ENCODE results near the gene MAML2. TPM values are rescaled to one million over a fixed set of nuclear protein-coding genes. Genes with fewer than 3 reads are reported as not detected.

Gene MAML2
- total and polyA plus RNA-seq, 2 of the 8 experiments (the other 6 are each of a cell fraction or from before 2014, with no cell fraction given), result 3.8 to 6.6 TPM

DNA sequence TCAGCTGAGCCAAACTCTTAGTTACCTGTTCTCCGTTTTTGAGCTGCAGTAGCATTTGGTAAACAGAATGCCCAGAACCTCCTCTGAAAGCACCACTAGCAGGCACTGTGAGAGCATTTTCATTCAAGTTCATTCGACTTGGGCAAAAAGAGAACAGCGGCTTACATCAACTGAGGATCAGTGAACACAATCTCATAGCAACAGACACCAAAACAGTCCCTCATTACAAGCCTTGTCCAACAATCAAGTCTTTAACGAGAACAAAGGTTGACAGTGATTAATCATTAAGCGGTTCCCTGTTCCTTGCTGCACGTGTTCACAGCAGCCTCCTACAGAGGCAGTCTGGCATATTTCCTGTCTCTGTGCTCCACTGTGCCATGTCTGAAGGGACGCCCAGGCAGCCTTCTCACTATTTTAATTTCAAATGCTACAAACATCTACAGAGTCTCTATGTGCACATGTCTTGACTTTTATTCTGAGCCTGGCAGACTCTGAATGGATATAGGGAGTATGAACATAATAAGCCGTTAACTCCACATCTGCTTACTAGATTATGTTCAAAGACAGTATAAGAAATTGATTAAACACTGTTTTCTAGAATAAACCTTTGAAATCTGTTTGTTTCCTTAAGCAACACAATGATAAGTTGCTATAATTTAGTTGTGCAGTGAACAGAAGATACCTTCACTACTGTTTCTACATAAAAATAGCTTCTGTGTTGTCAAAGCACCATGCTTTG is 330.7 kb downstream of the MAML2 start:
- Histone ChIP-seq H3K23me2 (ENCODE audit: low read depth, low read length) (no peaks in the 10 kb centered on the region), H3K14ac (ENCODE audit: insufficient read length) (no peak overlapping the region), H2BK12ac (ENCODE audit: low read depth, low read length) (peak overlapping the region; percentile 69), H3K18ac (ENCODE audit: extremely low read depth, low read length) (no peak overlapping the region), H3K56ac (replicated peaks; ENCODE audit: insufficient read length, low read depth, low read length) (no peak overlapping the region), H2BK20ac (ENCODE audit: low read length) (no peak overlapping the region; the same call in 1 of the 2 replicates), H2BK5ac (ENCODE audit: low read depth, low read length) (no peak overlapping the region), H3K27ac (ENCODE audit: low read depth, low read length) (no peak overlapping the region), H3K36me3 (ENCODE audit: control insufficient read depth in 2 of 4, insufficient read depth in 4 of 4, low read length in 3 of 4) (no peaks in the 10 kb centered on the region; a peak in 1 of 8 replicates), H4K20me1 (replicated peaks in 1 of 2; ENCODE audit: control insufficient read depth in 1 of 2, insufficient read depth in 2 of 2, low read length in 2 of 2) (no peaks in the 10 kb centered on the region), H3K4me2 (ENCODE audit: insufficient read depth in 1 of 2, low read depth in 2 of 2, low read length in 2 of 2) (no peak overlapping the region), H3K4ac (replicated peaks; ENCODE audit: insufficient read length, low read depth, low read length) (no peak overlapping the region), H4K5ac (ENCODE audit: insufficient read length, low read depth, low read length) (no peak overlapping the region), H3K79me2 (ENCODE audit: control insufficient read depth in 1 of 2, insufficient read depth in 2 of 2, low read length in 2 of 2) (no peaks in the 10 kb centered on the region), H4K91ac (replicated peaks; ENCODE audit: insufficient read length, low read length) (no peak overlapping the region), H3K9ac (replicated peaks in 1 of 4; ENCODE audit: extremely low read depth in 1 of 4, low read depth in 3 of 4, low read length in 3 of 4) (no peak overlapping the region), H4K8ac (ENCODE audit: extremely low read depth, insufficient read depth, low read length) (no peak overlapping the region), H3K9me3 (ENCODE audit: insufficient read depth in 2 of 2, low read depth in 1 of 2, low read length in 1 of 2) (no peaks in the 10 kb centered on the region), H3K4me3 (ENCODE audit: extremely low read depth in 1 of 4, insufficient read depth in 2 of 4, low read depth in 3 of 4, low read length in 4 of 4) (no peak overlapping the region), H2AK5ac (ENCODE audit: low read depth, low read length) (no peak overlapping the region), H2BK120ac (replicated peaks; ENCODE audit: low read depth, low read length) (no peak overlapping the region), H3K23ac (ENCODE audit: insufficient read length) (no peak overlapping the region), H2BK15ac (ENCODE audit: low read length) (0 out of 2 replicates have a peak overlapping the region, but pooled peaks have one; percentile 19), H3K27me3 (replicated peaks in 1 of 4; ENCODE audit: control insufficient read depth in 3 of 4, extremely low read depth in 1 of 4, insufficient read depth in 3 of 4, low read length in 3 of 4) (no peaks in the 10 kb centered on the region), H3K79me1 (ENCODE audit: low read depth, low read length) (no peaks in the 10 kb centered on the region), H3K4me1 (replicated peaks in 1 of 4; ENCODE audit: control insufficient read depth in 3 of 4, insufficient read depth in 4 of 4, low read length in 3 of 4) (peaks cover 0 to 11% (median 7%) of the 10 kb centered on the region in 4 experiments; a peak in 6 of 7 replicates), H2AFZ (ENCODE audit: low read length) (0 out of 2 replicates have a peak overlapping the region, but pooled peaks have one; percentile 66)
- ChIA-PET CTCF (ENCODE audit: partially characterized antibody) (interaction anchor here (1.6 kb wide), 1 partner anchor 17 kb away, joined by 4 read pairs; no protein-coding TSS in a partner anchor), POLR2A (ENCODE audit: partially characterized antibody) (no interaction called here)
- TF ChIP-seq SP4 (IDR thresholded peaks at IDR 0.05; ENCODE audit: low read length) (no peak), TAF1 (IDR thresholded peaks at IDR 0.05; ENCODE audit: low read depth, low read length) (no peak), RAD21 (IDR thresholded peaks at IDR 0.05 in 1 of 2, conservative IDR thresholded peaks at IDR 0.05 in 1 of 2; ENCODE audit: low read depth in 2 of 2, low read length in 2 of 2) (peak; percentile 54 to 67), CEBPB (IDR thresholded peaks at IDR 0.05; ENCODE audit: low read depth, low read length) (no peak), BCL11A (IDR thresholded peaks at IDR 0.05; ENCODE audit: low read depth in 2 of 2, low read length in 2 of 2) (no peak), GABPA (IDR thresholded peaks at IDR 0.05; ENCODE audit: borderline replicate concordance, insufficient read depth, low read length) (no peak), POU5F1 (IDR thresholded peaks at IDR 0.05; ENCODE audit: low read depth, low read length) (no peak), RNF2 (IDR thresholded peaks at IDR 0.05; ENCODE audit: borderline replicate concordance, low read depth, low read length, missing control alignments, poor library complexity, severe bottlenecking) (no peak)
- TF ChIP-seq, protein P1, sequence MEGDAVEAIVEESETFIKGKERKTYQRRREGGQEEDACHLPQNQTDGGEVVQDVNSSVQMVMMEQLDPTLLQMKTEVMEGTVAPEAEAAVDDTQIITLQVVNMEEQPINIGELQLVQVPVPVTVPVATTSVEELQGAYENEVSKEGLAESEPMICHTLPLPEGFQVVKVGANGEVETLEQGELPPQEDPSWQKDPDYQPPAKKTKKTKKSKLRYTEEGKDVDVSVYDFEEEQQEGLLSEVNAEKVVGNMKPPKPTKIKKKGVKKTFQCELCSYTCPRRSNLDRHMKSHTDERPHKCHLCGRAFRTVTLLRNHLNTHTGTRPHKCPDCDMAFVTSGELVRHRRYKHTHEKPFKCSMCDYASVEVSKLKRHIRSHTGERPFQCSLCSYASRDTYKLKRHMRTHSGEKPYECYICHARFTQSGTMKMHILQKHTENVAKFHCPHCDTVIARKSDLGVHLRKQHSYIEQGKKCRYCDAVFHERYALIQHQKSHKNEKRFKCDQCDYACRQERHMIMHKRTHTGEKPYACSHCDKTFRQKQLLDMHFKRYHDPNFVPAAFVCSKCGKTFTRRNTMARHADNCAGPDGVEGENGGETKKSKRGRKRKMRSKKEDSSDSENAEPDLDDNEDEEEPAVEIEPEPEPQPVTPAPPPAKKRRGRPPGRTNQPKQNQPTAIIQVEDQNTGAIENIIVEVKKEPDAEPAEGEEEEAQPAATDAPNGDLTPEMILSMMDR (IDR thresholded peaks at IDR 0.05; ENCODE audit: control extremely low read depth in 1 of 3, insufficient read depth in 1 of 3, low read depth in 1 of 3, low read length in 3 of 3), result peak in 2 of 3 experiments; percentile 31 to 66; a peak in 2 of 4 replicates
- no peak for DNase-seq (ENCODE audit: low read depth in 1 of 2, low spot score in 2 of 2)
- WGBS, 2 experiments (ENCODE audit: extremely low coverage in 1 of 2, insufficient coverage in 1 of 2, insufficient read length in 1 of 2, insufficient replicate concordance in 2 of 2, low coverage in 1 of 2, low lambda C conversion rate in 2 of 2, missing lambda C conversion rate in 1 of 2), result 72% methylated on average over 8 of the region's 8 CpGs; no CpG with 5 or more reads in 1 of the 2 experiments
- peak; percentile 57 for FAIRE-seq
